ENCODE data around the gene RAD51B. TPM values are rescaled to one million over a fixed set of nuclear protein-coding genes. Genes with fewer than 3 reads are reported as not detected.

The RAD51B gene
- total RNA-seq, 1 experiment from 2014 or later, result 16.7 TPM

- H4K8ac ChIP-seq (replicated peaks; ENCODE audit: insufficient read length, low read depth, low read length), result no peak overlapping the region
- no peaks in the 10 kb centered on the region for H3K4me1 ChIP-seq (ENCODE audit: insufficient read depth, low read length)
- no peaks in the 10 kb centered on the region for H3K9me3 ChIP-seq (ENCODE audit: control insufficient read depth, low read depth, low read length)
- no peaks in the 10 kb centered on the region for H3K79me1 ChIP-seq (ENCODE audit: insufficient read depth, low read depth, low read length, poor library complexity, severe bottlenecking)
- no peak overlapping the region for H2AFZ ChIP-seq (ENCODE audit: low read length)
- no peak overlapping the region for H2BK20ac ChIP-seq (ENCODE audit: low read depth, low read length, poor library complexity, severe bottlenecking)
- H2BK12ac ChIP-seq (ENCODE audit: insufficient read length, low read depth, low read length), result no peak overlapping the region
- H4K5ac ChIP-seq (ENCODE audit: insufficient read length, low read depth, low read length), result no peak overlapping the region
- WGBS (ENCODE audit: extremely low coverage, insufficient read length, low lambda C conversion rate), result no CpG with 5 or more reads among the region's 4 CpGs
- no peak overlapping the region for H3K56ac ChIP-seq (ENCODE audit: insufficient read length, low read depth, low read length)
- Mint-ChIP-seq H3K4me3 (no peak overlapping the region), H3K9me3 (no peaks in the 10 kb centered on the region), H3K27ac (no peak overlapping the region), H3K4me1 (peaks cover 0 to 8% of the 10 kb centered on the region in 2 experiments; a peak in 2 of 4 replicates), H3K36me3 (ENCODE audit: insufficient read depth in 1 of 3, low read depth in 3 of 3) (no peaks in the 10 kb centered on the region), H3K27me3 (ENCODE audit: low read depth) (peaks cover 7% of the 10 kb centered on the region)
- no peak overlapping the region for H3K4me2 ChIP-seq (ENCODE audit: insufficient read depth, insufficient read length, low read length)
- H2BK120ac ChIP-seq (ENCODE audit: low read depth, low read length, poor library complexity, severe bottlenecking), result no peak overlapping the region
- no peaks in the 10 kb centered on the region for H4K20me1 ChIP-seq (ENCODE audit: control insufficient read depth, insufficient read depth, insufficient read length)
- H3K18ac ChIP-seq (ENCODE audit: insufficient read length, low read depth, low read length), result no peak overlapping the region
- no peak overlapping the region for H3K4ac ChIP-seq (ENCODE audit: low read depth, low read length)
- no peak for TF ChIP-seq CTCF (conservative IDR thresholded peaks at IDR 0.05)
- H3K79me2 ChIP-seq (ENCODE audit: insufficient read depth, low read length), result no peaks in the 10 kb centered on the region
- no peak overlapping the region for H2AK5ac ChIP-seq (ENCODE audit: insufficient read length, low read length)
- no peaks in the 10 kb centered on the region for H3K23me2 ChIP-seq (ENCODE audit: insufficient read length, low read depth, low read length, poor library complexity, severe bottlenecking)
- no peak overlapping the region for H3K14ac ChIP-seq (ENCODE audit: insufficient read depth, low read length)
- H4K91ac ChIP-seq (ENCODE audit: insufficient read length, low read depth, low read length), result no peak overlapping the region
- no peak overlapping the region for H3K9ac ChIP-seq (ENCODE audit: extremely low read depth, insufficient read length, low read length)
- H2BK5ac ChIP-seq (ENCODE audit: insufficient read length, low read length), result no peak overlapping the region
- H2BK15ac ChIP-seq (ENCODE audit: low read depth, low read length), result no peak overlapping the region
- H3K27me3 ChIP-seq (ENCODE audit: insufficient read depth, low read length), result no peaks in the 10 kb centered on the region
- H3K27ac ChIP-seq (ENCODE audit: insufficient read length, low read depth, low read length), result no peak overlapping the region
- DNase-seq, result no peak
- no peak overlapping the region for H3T11ph ChIP-seq (ENCODE audit: low read length)
- no peak overlapping the region for H3K23ac ChIP-seq (ENCODE audit: insufficient read length, low read depth, low read length)
Observed at GRCh38 chr14:68707482-68707881, 887.9 kb downstream of the RAD51B start.
